HS-5 (cell line): ENCODE measurements around the gene MMP21.

ENCODE experiments used
- DNase-seq: peaks from one replicate; pipeline ENCODE4 v3.0.0-alpha.2; 2012; ENCODE audit warnings: low read depth

Gene MMP21

GRCh38 chr10:125775491-125776106, at the start of gene MMP21:
Gene MMP21 (minus strand): TSS chr10:125775821. CDS start chr10:125775821, 0 bp downstream.
- DNase-seq: no peak

- DNase-seq: peak; percentile 56
Observed at GRCh38 chr10:125824736-125825135, 49.1 kb upstream of the MMP21 start.

GRCh38 chr10:125823663-125824251, 48.1 kb upstream of the MMP21 start:
- DNase-seq: no peak

- peak; percentile 77 for DNase-seq
Observed at GRCh38 chr10:125822878-125823662, 47.4 kb upstream of the MMP21 start, which contains the start of the genes BCCIP and UROS. Gene BCCIP (plus strand): TSS chr10:125823546. CDS start chr10:125823558, 12 bp downstream. Gene UROS (minus strand): TSS chr10:125823258. CDS start chr10:125816499, 6,759 bp downstream.

- no peak for DNase-seq
Observed at GRCh38 chr10:125820701-125821100, 45.1 kb upstream of the MMP21 start.

- DNase-seq: no peak
Observed at GRCh38 chr10:125817337-125817946, 41.8 kb upstream of the MMP21 start.

GRCh38 chr10:125816548-125816947, 40.9 kb upstream of the MMP21 start:
- no peak for DNase-seq

GRCh38 chr10:125815764-125816163, 40.1 kb upstream of the MMP21 start:
- DNase-seq: no peak

GRCh38 chr10:125812128-125812750, 36.6 kb upstream of the MMP21 start:
- DNase-seq: no peak

GRCh38 chr10:125811251-125811650, 35.6 kb upstream of the MMP21 start:
- no peak for DNase-seq

GRCh38 chr10:125808047-125808446, 32.4 kb upstream of the MMP21 start:
- DNase-seq: no peak

- no peak for DNase-seq
Observed at GRCh38 chr10:125802739-125803138, 27.1 kb upstream of the MMP21 start.

GRCh38 chr10:125802131-125802530, 26.5 kb upstream of the MMP21 start:
- DNase-seq: no peak

GRCh38 chr10:125801574-125801973, 26.0 kb upstream of the MMP21 start:
- no peak for DNase-seq

GRCh38 chr10:125799451-125800182, 24.0 kb upstream of the MMP21 start:
- DNase-seq: no peak

GRCh38 chr10:125797994-125798662, 22.5 kb upstream of the MMP21 start:
- no peak for DNase-seq

GRCh38 chr10:125797424-125797823, 21.8 kb upstream of the MMP21 start:
- DNase-seq: no peak

- DNase-seq: no peak
Observed at GRCh38 chr10:125795637-125796190, 20.1 kb upstream of the MMP21 start.

- no peak for DNase-seq
Observed at GRCh38 chr10:125795128-125795527, 19.5 kb upstream of the MMP21 start.
